ENCODE measurements around the gene CSNK2A2.

The CSNK2A2 gene

GRCh38 chr16:58217311-58217925 is 19.5 kb upstream of the CSNK2A2 start:
- Histone ChIP-seq H3K27ac (no peak overlapping the region), H4K20me1 (ENCODE audit: insufficient read depth) (no peaks in the 10 kb centered on the region), H2AFZ (ENCODE audit: low read depth) (no peak overlapping the region), H3K36me3 (ENCODE audit: insufficient read depth) (no peaks in the 10 kb centered on the region), H3K27me3 (ENCODE audit: insufficient read depth, low read depth) (no peaks in the 10 kb centered on the region), H3K4me1 (ENCODE audit: low read depth, poor library complexity, severe bottlenecking) (no peaks in the 10 kb centered on the region), H3K9ac (no peak overlapping the region), H3K4me3 (IDR thresholded peaks at IDR 0.05; ENCODE audit: insufficient read depth, low read depth, low read length) (no peak overlapping the region), H3K4me2 (no peak overlapping the region), H3K79me2 (ENCODE audit: insufficient read depth, low read depth) (no peaks in the 10 kb centered on the region)
- no peak for TF ChIP-seq CTCF (conservative IDR thresholded peaks at IDR 0.05; ENCODE audit: low read depth, low read length)

GRCh38 chr16:58212824-58213655 is 15.1 kb upstream of the CSNK2A2 start:
- H4K20me1 ChIP-seq (ENCODE audit: insufficient read depth), result no peaks in the 10 kb centered on the region
- no peak overlapping the region for H3K4me3 ChIP-seq (IDR thresholded peaks at IDR 0.05; ENCODE audit: insufficient read depth, low read depth, low read length)
- no peak overlapping the region for H3K27ac ChIP-seq
- no peak overlapping the region for H2AFZ ChIP-seq (ENCODE audit: low read depth)
- H3K36me3 ChIP-seq (ENCODE audit: insufficient read depth), result no peaks in the 10 kb centered on the region
- no peaks in the 10 kb centered on the region for H3K4me1 ChIP-seq (ENCODE audit: low read depth, poor library complexity, severe bottlenecking)
- H3K79me2 ChIP-seq (ENCODE audit: insufficient read depth, low read depth), result no peaks in the 10 kb centered on the region
- H3K4me2 ChIP-seq, result no peak overlapping the region
- no peak overlapping the region for H3K9ac ChIP-seq
- no peaks in the 10 kb centered on the region for H3K27me3 ChIP-seq (ENCODE audit: insufficient read depth, low read depth)
- no peak for TF ChIP-seq CTCF (conservative IDR thresholded peaks at IDR 0.05; ENCODE audit: low read depth, low read length)

- Histone ChIP-seq H3K79me2 (ENCODE audit: insufficient read depth, low read depth) (no peaks in the 10 kb centered on the region), H3K9ac (no peak overlapping the region), H2AFZ (ENCODE audit: low read depth) (no peak overlapping the region), H3K4me2 (no peak overlapping the region), H3K27ac (no peak overlapping the region), H3K4me1 (ENCODE audit: low read depth, poor library complexity, severe bottlenecking) (no peaks in the 10 kb centered on the region), H4K20me1 (ENCODE audit: insufficient read depth) (no peaks in the 10 kb centered on the region), H3K27me3 (ENCODE audit: insufficient read depth, low read depth) (no peaks in the 10 kb centered on the region), H3K36me3 (ENCODE audit: insufficient read depth) (no peaks in the 10 kb centered on the region), H3K4me3 (IDR thresholded peaks at IDR 0.05; ENCODE audit: insufficient read depth, low read depth, low read length) (no peak overlapping the region)
- no peak for TF ChIP-seq CTCF (conservative IDR thresholded peaks at IDR 0.05; ENCODE audit: low read depth, low read length)
These were observed 13.9 kb upstream of the CSNK2A2 start for GRCh38 chr16:58211846-58212245.

GRCh38 chr16:58211245-58211644 is 13.3 kb upstream of the CSNK2A2 start:
- no peak overlapping the region for H3K27ac ChIP-seq
- no peak for TF ChIP-seq CTCF (conservative IDR thresholded peaks at IDR 0.05; ENCODE audit: low read depth, low read length)
- no peak overlapping the region for H3K4me2 ChIP-seq
- H3K79me2 ChIP-seq (ENCODE audit: insufficient read depth, low read depth), result no peaks in the 10 kb centered on the region
- H3K9ac ChIP-seq, result no peak overlapping the region
- no peak overlapping the region for H2AFZ ChIP-seq (ENCODE audit: low read depth)
- H4K20me1 ChIP-seq (ENCODE audit: insufficient read depth), result no peaks in the 10 kb centered on the region
- no peak overlapping the region for H3K4me3 ChIP-seq (IDR thresholded peaks at IDR 0.05; ENCODE audit: insufficient read depth, low read depth, low read length)
- H3K4me1 ChIP-seq (ENCODE audit: low read depth, poor library complexity, severe bottlenecking), result no peaks in the 10 kb centered on the region
- no peaks in the 10 kb centered on the region for H3K36me3 ChIP-seq (ENCODE audit: insufficient read depth)
- no peaks in the 10 kb centered on the region for H3K27me3 ChIP-seq (ENCODE audit: insufficient read depth, low read depth)
